Mammary epithelial cell (primary cell): Measurements from ENCODE around the gene SERINC2.

Experiments used
- CTCF ChIP-seq, 2 donors: IDR thresholded peaks in 1 of 2; conservative IDR thresholded peaks in 1 of 2; 2 replicates each; pipeline ENCODE4 v1.5.1; 2011 to 2012; ENCODE audit warnings: inconsistent platforms in 2 of 2, low read length in 2 of 2, mild to moderate bottlenecking in 2 of 2, control low read depth in 1 of 2, low read depth in 1 of 2; ENCODE audit not compliant: insufficient read depth in 1 of 2; ENCODE audit errors: extremely low read depth in 1 of 2
- EZH2 ChIP-seq: IDR thresholded peaks from 2 replicates; pipeline ENCODE4 v1.6.1; 2012; ENCODE audit warnings: low read length, inconsistent platforms, borderline replicate concordance

- TF ChIP-seq CTCF (conservative IDR thresholded peaks at IDR 0.05 in 1 of 2, IDR thresholded peaks at IDR 0.05 in 1 of 2; ENCODE audit: extremely low read depth in 1 of 2, insufficient read depth in 1 of 2, low read depth in 1 of 2, low read length in 2 of 2) = no peak
- no peak for TF ChIP-seq EZH2
Measured at GRCh38 chr1:31418626-31419323, 5.8 kb downstream of the SERINC2 start.
